OCI-LY3 (cell line): Measurements from ENCODE around the gene SLC12A5.

Experiments
- H2AFZ ChIP-seq: fragments of 200-600, 300-600 bp; shearing (Covaris generic); 2 replicates; pipeline ENCODE4 v1.6.0; 2014; ENCODE audit warnings: antibody characterized with exemption, low read depth, low read length
- H3K27ac ChIP-seq: fragments of 200-600, 300-600 bp; sonication (generic); 2 replicates; pipeline ENCODE4 v1.5.1; 2014; ENCODE audit warnings: mild to moderate bottlenecking, low read length, moderate library complexity, mixed read lengths
- H3K27me3 ChIP-seq: fragments of 200-600, 300-600 bp; sonication (generic); 2 replicates; pipeline ENCODE4 v1.6.1; 2014; ENCODE audit warnings: low read depth, low read length, mixed read lengths
- H3K36me3 ChIP-seq: fragments of 200-600, 300-600 bp; sonication (generic); replicated peaks from 2 replicates; pipeline ENCODE3; 2014; ENCODE audit warnings: low read depth, low read length, mixed read lengths
- H3K4me1 ChIP-seq: fragments of 300-600, 200-600 bp; sonication (generic); 2 replicates; pipeline ENCODE4 v1.6.1; 2014; ENCODE audit warnings: low read length, mixed read lengths
- H3K4me2 ChIP-seq: fragments of 200-600, 300-600 bp; sonication (generic); 2 replicates; pipeline ENCODE4 v1.6.1; 2014; ENCODE audit warnings: low read length, mixed read lengths
- H3K4me3 ChIP-seq: fragments of 300-600, 200-600 bp; sonication (generic); 2 replicates; pipeline ENCODE4 v1.5.1; 2014; ENCODE audit warnings: antibody characterized with exemption, mild to moderate bottlenecking, low read length, moderate library complexity
- H3K79me2 ChIP-seq: fragments of 300-600, 200-600 bp; shearing (Covaris generic); 2 replicates; pipeline ENCODE4 v1.6.1; 2014; ENCODE audit warnings: mild to moderate bottlenecking, low read length, mixed read lengths
- H3K9ac ChIP-seq: fragments of 300-600, 200-600 bp; shearing (Covaris generic); 2 replicates; pipeline ENCODE4 v1.6.0; 2014; ENCODE audit warnings: mild to moderate bottlenecking, low read length, moderate library complexity
- H3K9me3 ChIP-seq: fragments of 200-600, 300-600 bp; shearing (Covaris generic); 2 replicates; pipeline ENCODE4 v1.6.1; 2014; ENCODE audit warnings: low read length, mixed read lengths; ENCODE audit not compliant: insufficient read depth
- H4K20me1 ChIP-seq: fragments of 200-600, 300-600 bp; sonication (generic); 2 replicates; pipeline ENCODE4 v1.6.1; 2016; ENCODE audit warnings: low read length, mixed read lengths; ENCODE audit not compliant: insufficient read depth
- CTCF ChIP-seq: fragments of 200-600, 300-600 bp; sonication (generic); IDR thresholded peaks from 2 replicates; pipeline ENCODE4 v1.5.1; 2014; ENCODE audit warnings: antibody characterized with exemption, low read length, low read depth
- EZH2phosphoT487 ChIP-seq: fragments of 200-600 bp; shearing (Covaris generic); IDR thresholded peaks from 2 replicates; pipeline ENCODE4 v1.6.1; 2018; ENCODE audit warnings: antibody characterized with exemption, mixed run types, low read depth

The SLC12A5 gene

GRCh38 chr20:46028772-46029371 lies at the start of gene SLC12A5:
Gene SLC12A5 (plus strand): TSS chr20:46029215. CDS start chr20:46029345, 130 bp downstream.
- H3K9ac ChIP-seq, result no peak within 1 kb of the TSS
- no peak within 1 kb of the TSS for H3K27ac ChIP-seq
- no peak within 1 kb of the TSS for H3K4me3 ChIP-seq
- H3K9me3 ChIP-seq, result no peaks in the 10 kb centered on the region
- no peaks in the 10 kb centered on the region for H3K36me3 ChIP-seq
- no peaks in the 10 kb centered on the region for H3K79me2 ChIP-seq
- no peak for TF ChIP-seq EZH2phosphoT487
- TF ChIP-seq CTCF, result no peak
- H3K27me3 ChIP-seq, result peaks cover 49% of the 10 kb centered on the region
- no peak within 1 kb of the TSS for H3K4me2 ChIP-seq
- no peak within 1 kb of the TSS for H2AFZ ChIP-seq
- H3K4me1 ChIP-seq, result no peaks in the 10 kb centered on the region
- H4K20me1 ChIP-seq, result peaks cover 48% of the 10 kb centered on the region

- no peak for TF ChIP-seq EZH2phosphoT487
- no peak for TF ChIP-seq CTCF
- Histone ChIP-seq H3K27ac (no peak overlapping the region), H3K79me2 (no peaks in the 10 kb centered on the region), H3K27me3 (peaks cover 15% of the 10 kb centered on the region; the same call in 1 of the 2 replicates), H3K4me3 (no peak overlapping the region), H3K9me3 (no peaks in the 10 kb centered on the region), H4K20me1 (no peaks in the 10 kb centered on the region), H2AFZ (no peak overlapping the region), H3K4me2 (no peak overlapping the region), H3K9ac (no peak overlapping the region), H3K4me1 (peaks cover 5% of the 10 kb centered on the region), H3K36me3 (no peaks in the 10 kb centered on the region)
These were observed 47.8 kb upstream of the SLC12A5 start for GRCh38 chr20:45981261-45981660.

GRCh38 chr20:45983279-45983743 lies 45.7 kb upstream of the SLC12A5 start:
- Histone ChIP-seq H3K79me2 (no peaks in the 10 kb centered on the region), H4K20me1 (no peaks in the 10 kb centered on the region), H3K27ac (no peak overlapping the region), H3K27me3 (peaks cover 23% of the 10 kb centered on the region), H3K4me3 (no peak overlapping the region), H3K36me3 (no peaks in the 10 kb centered on the region), H3K4me2 (no peak overlapping the region), H3K9me3 (no peaks in the 10 kb centered on the region), H2AFZ (no peak overlapping the region), H3K4me1 (peaks cover 5% of the 10 kb centered on the region), H3K9ac (no peak overlapping the region)
- TF ChIP-seq CTCF (no peak), EZH2phosphoT487 (no peak)

GRCh38 chr20:45985573-45985972 lies 43.4 kb upstream of the SLC12A5 start:
- H3K4me2 ChIP-seq, result no peak overlapping the region
- no peak overlapping the region for H3K4me3 ChIP-seq
- no peaks in the 10 kb centered on the region for H3K9me3 ChIP-seq
- no peaks in the 10 kb centered on the region for H4K20me1 ChIP-seq
- peaks cover 29% of the 10 kb centered on the region for H3K27me3 ChIP-seq
- TF ChIP-seq EZH2phosphoT487 (no peak), CTCF (no peak)
- no peaks in the 10 kb centered on the region for H3K79me2 ChIP-seq
- H2AFZ ChIP-seq, result no peak overlapping the region
- H3K36me3 ChIP-seq, result no peaks in the 10 kb centered on the region
- H3K4me1 ChIP-seq, result peaks cover 2% of the 10 kb centered on the region
- H3K27ac ChIP-seq, result no peak overlapping the region
- no peak overlapping the region for H3K9ac ChIP-seq
